GM18520 (cell line): Measurements from ENCODE around the gene MRPL21.

Experiments used
- ATAC-seq: cut with Tn5 transposase; IDR thresholded peaks from one replicate; pipeline ENCODE4 v1.9.1; 2021; ENCODE audit not compliant: unreplicated experiment

MRPL21 gene

DNA sequence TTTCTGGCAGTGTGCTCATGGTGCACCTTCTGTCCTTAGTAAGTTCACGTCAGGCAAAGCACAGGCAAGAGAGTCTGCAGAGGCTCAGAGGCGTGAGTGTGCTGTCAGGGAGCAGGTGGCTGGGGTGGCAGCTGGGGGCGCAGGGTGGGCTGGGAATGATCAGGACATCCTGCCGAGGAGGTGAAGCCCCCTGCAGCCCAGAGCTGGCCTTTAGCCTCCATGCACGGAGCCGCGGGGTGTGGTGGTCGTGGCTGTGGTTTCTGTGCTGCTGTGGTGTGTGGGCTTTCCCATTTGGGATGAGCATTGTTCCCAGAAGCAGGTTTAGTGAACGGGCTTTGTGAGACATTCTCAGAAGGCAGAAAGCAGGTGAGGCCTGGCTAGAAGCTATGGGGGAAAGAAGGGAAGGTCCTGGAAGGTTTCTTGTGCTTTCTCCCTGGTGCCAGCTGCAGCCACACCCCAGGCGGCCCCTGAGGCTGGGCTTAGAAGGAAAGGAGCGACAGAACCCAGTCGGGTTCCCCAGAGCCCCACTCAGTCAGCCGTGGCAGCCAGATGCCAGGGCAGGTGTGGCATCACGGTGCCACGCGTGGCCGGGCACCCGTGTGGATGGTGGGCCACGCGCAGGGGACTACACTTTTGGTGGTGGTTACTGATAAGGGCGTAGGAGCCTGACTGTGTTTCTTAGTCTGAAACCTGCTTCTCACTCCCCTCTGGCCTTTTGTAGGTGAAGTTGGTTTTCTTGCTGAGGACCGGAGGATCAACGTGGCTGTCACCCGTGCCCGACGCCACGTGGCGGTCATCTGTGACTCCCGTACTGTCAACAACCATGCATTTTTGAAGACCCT, 32.1 kb upstream of the MRPL21 start:
- no peak for ATAC-seq

DNA sequence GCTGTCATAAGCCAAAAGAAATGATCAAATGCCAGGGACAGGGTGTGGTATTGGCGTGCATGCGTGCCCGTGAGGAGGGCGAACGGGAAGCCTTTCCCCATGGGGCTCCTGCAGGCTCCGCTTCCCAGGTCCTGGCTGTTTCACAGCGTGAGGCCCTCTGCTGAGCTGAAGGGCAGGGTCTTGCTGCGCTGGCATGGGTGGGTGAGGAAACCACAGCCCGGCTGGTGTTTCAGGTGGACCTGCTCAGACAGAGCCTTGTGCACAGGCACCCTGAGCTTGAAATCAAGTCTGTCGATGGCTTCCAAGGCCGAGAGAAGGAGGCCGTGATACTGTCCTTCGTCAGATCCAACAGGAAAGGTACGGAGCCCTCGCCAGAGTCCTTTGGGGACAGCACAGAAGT, 31.4 kb upstream of the MRPL21 start:
- no peak for ATAC-seq

DNA sequence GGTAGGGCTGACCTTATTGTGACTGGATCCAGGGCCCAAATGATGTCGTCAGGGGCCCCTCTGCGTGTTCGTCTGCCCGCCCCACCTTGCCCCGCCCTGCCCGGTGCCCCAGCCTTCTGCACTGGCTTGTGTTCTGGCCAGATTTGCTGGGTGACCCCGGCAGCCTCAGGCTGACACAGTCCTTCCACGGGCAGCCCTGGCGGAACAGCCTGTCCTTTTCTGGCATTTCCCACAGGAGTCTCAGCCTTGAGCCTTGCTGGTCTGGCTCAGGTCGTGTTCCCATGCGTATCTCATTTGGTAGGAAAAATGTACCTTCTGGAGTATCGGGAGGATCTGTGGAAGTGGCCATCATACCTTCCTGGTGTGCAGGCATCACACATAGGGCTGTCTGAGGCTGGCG, 31.0 kb upstream of the MRPL21 start:
- ATAC-seq, result no peak

DNA sequence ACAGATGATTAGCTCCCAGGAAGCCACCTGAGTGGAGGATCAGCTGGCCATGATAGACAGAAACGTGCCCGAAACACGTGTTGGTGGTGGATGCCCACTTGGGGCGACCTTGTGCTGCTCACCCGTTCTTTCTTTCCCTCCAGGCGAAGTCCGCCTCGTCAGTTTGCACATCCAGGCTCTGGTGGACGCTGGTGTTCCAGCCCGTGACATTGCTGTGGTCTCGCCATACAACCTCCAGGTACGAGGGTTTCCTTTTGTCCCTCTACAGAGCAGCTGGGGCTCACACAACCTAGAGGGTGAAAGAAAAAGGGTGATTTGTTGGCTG, 30.7 kb upstream of the MRPL21 start:
- no peak for ATAC-seq

DNA sequence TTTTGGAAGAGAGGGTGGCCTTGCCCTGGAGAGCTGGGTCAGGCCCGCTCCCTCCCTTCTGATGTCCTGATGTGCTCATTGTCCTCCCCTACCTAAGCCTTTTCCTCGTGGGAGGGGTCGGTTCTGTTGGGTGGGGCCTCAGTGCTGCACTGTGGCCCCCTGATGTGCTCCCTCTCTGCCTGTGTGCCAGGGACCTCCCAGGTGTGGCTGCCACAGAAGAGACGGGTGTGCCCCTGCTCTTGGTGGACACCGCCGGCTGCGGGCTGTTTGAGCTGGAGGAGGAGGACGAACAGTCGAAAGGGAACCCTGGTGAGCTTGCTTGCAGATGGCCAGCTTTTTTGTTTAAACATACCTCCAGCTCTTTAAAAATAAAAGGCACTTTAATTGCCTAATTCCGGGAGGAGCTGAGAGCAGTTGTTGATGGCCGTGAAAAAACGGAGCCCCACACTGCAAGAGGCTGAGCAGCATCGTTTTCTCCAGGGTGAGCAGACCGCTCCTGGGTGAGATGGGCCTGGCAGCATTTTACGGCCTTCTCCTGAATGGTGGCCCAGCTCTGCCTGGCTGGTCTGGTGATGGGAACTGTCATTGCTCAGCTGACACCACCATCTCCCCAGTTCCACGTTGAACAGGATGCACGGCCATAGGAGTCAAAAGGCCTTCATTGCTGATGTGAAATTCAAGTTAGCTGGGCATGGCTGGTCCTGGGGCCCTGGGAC, 30.1 kb upstream of the MRPL21 start:
- ATAC-seq, result no peak

DNA sequence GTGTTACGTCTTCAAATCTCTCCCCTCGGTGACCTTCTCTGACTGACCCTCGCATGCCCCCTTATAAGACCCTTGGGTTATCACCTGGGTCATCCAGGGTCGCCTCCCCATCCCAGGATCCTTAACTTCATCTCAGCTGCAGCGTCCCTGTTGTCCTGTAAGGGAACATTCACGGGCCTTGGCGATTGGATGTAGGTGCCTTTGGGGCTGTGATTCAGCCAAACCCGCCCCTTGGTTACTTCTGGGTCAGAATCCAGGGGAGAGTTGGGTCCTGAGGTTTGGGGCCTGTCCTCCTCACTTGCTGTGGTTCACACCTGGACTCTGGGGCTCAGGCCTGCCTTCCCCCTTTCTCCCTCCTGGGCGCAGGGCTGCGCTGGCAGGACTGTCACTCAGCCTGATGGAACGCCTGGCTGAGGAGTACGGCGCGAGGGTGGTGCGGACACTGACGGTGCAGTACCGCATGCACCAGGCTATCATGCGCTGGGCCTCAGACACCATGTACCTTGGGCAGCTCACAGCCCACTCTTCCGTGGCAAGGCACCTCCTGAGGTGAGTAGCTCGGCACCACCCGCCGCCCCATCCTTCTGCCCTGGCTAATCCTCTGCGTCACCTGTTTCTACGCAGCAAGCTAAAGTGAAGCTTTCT, 29.4 kb upstream of the MRPL21 start:
- ATAC-seq, result no peak

DNA sequence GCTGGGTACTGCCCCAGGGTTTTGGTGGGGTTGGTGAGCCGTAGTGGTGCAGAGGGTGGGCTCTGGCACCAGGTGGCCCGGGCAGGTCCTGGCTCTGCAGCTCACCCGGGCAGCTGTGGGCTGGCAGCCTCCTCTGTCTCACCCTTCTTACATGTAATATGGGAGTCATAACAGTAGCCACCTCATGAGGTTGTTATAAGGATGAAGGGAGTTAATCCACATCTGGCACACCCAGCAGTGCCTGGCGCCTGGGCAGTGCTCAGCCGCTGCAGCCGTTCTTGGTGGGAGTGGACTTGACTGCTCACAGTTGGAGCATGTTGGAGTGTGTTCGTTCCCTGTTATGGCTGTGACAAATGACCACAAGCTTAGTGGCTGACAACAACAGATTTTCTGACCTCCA, 28.7 kb upstream of the MRPL21 start:
- no peak for ATAC-seq

DNA sequence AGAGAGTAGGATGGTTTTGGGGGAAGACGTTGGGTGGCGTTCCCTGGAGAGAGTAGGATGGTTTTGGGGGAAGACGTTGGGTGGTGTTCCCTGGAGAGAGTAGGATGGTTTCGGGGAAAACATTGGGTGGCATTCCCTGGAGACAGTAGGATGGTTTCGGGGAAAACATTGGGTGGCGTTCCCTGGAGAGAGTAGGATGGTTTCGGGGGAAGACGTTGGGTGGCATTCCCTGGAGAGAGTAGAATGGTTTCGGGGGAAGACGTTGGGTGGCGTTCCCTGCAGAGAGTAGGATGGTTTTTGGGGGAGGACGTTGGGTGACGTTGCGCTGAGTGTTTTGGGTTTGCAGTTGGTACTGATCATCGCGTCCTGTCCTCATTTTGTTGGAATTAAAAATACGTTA, 28.3 kb upstream of the MRPL21 start:
- ATAC-seq, result no peak

DNA sequence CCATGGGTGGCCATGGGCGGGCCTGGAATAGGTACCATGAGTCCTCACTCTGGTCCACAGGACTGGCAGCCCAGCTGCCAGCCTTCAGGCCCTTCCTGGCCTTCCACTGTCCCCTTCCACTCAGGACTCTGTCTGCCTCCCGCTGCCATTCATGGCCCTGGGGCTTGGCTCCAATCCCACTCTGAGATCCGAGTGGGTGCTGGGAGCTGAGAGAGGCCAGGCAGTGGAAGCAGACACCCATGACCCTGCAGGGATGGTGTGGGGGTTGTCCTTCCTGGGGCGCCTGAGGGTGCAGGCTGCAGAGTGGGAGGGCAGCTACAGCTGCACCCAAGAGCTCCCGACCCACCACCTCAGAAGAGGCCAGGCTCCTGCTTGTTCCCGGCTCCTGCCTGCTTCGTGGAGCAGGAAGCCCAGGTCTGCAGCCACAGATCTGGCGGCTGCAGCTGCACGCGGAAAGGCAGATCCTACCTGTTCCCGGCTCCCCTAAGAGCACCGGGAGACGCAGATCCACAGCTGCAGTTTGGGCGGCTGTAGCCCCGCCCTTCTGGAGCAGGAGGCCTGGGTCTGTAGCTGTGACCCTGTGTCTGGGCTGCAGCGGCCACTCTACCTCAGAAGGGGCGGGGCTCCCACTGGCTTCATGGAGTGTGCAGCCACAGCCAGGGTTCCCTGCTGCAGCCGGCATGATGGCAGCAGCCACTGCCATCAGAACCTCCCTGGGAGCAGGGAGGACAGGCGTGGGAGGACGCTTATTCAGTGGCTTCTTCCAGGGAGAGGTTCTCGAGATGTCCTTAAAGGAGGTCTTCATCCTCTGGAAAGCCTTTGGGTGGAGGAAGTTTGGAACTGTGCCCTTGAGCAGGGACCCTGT, 27.6 kb upstream of the MRPL21 start:
- no peak for ATAC-seq

DNA sequence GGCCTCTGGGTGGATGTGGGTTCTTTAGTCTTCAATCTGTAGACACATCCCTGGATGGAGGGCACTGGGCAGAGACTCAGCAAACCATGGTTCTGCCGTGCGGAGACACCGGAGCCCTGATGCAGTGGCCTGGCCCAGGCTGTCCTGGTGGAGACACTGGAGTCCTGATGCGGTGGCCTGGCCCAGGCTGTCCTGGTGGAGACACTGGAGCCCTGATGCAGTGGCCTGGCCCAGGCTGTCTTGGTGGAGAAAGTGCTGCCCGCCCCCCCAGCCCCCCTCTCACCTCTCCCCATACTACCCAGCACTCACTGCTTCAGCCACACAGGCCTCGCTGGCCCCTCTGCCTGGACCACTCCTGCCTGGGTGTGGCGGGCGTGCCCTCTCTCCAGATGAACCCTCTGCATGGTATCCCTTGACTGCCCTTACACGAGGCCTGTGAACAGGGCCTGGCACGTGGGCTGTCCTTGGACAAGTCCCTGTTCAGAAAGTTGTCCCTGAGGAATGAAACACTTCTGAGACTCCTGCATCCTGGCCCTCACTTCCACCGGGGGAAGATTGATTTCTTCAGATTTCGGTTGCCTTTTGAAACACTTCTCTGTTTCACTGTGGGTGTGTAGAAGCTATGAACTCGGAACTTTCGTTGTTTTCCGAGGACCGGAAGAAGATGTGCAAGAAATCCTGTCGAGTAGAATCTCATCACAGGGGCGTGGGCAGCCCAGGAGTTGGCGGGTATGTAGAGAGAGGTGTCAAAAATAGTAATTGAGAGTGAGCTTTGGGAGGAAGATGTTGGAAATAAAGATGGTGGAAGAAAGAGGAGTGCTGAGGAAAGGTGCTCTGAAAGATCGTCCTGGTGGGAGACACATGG, 26.3 kb upstream of the MRPL21 start:
- ATAC-seq, result no peak

DNA sequence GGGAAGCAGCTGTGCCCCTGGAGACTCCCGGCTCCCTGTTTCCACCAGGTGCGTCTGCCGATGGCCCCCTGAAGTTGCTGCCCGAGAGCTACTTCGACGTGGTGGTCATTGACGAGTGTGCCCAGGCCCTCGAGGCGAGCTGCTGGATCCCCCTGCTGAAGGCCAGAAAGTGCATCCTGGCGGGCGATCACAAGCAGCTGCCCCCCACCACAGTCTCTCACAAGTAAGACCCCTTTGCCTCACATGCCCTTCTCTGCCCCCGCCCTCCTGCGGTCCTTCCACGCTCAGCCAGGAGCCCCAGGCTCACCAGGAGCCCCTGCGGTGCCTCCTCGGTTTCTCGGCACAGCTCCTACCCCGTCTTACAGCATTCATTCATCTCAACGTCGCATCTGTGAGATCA, 25.5 kb upstream of the MRPL21 start:
- no peak for ATAC-seq

DNA sequence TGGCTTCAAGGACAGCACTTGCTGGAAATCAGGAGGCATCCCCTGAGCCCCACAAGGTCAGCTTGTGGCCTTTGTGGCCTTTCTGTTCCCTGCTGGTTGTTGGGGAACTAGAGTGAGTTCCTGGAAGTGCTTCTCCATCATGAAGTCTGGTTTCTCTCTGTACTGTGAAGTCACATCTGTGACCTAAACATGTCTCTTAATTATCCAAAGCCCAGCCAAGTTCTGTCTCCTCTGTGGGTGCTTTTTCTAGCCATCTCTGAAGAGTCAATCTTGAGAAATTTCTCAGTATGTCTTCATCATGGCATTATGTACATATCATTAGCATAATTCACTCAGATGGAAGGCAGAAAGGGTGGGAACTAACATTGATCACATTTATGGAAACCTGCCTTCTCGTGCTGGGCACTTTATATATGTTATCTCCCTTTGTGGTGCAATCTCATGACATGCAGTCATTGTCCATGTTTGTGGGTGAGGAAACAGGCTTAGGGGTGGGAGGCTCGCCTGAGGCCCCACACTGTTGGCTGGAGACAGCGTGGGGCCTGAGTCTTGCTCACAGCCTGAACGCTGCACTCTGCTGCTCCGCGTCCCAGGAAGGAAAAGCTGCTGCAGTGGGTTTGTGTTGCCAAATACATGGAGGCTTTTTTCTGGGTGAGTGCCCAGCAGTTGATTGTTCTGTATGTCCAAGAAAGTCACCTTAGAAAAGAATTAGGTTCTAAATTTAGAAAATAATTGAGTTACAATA, 24.7 kb upstream of the MRPL21 start:
- no peak for ATAC-seq

DNA sequence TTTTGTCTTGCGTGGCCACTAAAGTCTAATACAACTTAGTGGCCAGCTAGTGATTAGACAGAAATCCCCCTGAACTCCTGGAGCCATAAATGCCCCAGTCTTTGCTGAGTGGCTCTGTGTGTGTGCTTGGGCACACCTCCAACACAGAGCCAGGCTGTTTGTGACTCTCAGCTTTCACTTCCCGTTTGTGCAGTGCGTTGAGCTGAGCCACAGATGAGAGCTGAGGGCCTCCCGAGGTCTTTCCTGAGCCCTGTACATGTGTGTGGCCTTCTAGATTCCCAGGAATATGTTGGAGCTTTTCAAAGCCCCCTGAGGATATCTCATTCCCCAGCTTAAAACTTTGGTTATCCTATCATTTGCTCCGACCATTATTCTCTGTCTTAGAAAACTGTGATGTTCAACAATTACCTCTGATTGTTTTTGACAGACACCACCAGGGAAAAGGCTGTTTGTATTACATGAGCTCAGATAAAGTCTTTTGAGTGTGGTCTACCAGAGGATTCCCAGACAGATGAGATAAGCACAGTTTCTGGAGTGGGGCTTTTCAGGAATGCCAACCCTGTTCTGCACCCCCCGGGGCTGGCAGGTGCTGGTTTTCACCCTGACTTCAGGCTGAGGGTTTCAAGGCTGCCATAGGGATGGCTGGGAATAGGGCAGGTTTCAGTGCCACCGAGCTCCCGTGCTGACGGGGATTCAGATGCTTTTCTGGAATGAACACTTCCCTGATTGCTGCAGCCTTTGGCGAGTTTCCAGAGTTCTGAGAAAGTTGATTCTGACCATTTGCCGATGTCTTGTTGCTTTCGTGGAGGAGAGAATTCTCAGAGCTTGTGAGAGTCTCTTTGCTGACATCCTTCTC, 23.9 kb upstream of the MRPL21 start:
- ATAC-seq, result no peak

DNA sequence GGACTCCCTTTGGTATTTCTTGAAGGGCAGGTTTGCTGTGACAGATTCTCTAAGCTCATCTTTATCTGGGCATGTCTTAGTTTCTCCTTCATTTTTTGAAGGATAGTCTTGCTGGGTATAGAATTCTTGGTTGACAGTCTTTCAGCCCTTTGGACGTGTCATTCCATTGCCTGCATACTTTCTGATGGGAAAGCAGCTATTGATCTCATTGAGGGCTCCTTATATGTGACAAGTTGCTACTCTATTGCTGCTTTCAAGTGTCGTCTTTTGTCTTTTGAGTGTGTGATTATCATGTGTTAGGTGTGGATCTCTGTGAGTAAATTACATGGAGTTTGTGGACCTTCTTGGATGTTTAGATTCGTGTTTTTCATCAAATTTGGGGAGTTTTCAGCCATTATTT, 22.0 kb upstream of the MRPL21 start:
- no peak for ATAC-seq

DNA sequence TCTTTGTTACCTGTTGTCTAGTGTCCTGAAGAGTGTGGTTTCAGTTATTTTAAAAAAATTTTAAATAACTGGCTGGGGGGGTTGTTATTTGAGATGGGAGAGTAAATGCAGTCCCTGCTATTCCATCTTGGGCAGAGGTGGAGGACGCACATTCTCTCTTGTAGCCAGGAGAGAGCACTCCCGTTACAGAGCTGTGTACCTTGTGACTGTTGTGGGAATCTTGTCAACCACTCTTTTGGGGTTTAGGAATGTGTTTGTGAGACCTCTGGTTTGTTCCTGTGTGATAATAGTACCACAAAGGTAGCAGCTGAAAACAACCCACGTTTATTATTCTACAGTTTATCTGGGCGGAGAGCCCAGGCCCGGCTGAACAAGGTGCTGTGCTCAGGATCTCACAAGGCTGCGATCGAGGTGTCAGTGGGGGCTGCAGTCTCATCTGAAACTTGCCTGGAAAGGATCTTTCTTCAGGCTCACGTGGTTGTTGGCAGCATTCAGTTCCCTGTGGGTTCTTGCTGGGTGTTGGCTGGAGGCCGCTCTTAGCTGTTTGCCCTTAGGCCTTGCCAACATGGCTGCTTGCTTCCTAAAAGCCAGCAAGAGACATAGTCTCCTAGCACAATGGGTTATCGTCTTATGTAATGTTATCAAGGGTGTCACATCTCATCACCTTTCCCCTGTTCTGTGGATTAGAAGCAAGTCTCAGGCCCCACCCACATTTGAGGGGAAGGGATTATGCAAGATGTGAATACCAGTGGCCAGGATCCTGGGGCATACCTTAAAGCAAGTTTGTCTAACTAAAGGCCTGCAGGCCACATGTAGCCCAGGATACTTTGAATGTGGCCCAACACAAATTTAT, 20.7 kb upstream of the MRPL21 start:
- no peak for ATAC-seq

DNA sequence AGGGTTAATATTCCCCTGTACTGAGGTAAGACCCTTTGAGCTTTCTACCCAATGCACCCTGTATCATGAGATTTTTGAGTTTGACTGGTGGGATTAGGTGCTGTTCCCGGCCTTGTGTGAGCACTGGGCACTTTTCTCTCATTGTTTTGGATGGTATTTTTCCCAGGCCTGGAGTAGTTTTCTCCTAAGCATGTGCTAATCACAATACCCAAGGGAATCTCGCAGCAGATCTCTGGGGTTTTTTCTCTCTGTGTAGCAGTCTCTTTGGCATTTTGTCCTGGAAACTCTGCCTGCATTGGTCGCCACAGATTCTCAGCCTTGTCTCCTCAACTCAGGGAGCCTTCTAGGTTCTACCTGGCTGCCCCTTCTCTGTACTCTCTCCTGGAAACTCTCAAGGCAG, 20.0 kb upstream of the MRPL21 start:
- ATAC-seq, result no peak

DNA sequence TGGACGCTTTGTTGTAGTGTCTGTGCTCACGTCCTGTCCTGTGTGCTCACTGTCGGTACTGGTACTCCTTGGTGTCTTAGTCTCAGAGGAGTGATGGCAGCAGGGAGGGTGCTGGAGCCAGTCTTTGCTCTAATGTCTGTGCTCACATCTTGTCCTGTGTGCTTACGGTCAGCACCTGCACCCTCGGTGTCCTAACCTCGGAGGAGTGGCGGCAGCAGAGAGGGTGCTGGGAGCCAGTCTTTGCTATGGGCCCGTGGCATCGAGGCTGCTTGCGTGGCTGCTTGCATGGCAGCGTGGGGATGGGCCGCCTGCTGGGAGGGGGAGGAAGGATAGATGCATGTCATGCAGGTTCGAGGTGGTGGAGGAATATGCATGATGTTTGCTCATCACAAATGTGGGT, 12.8 kb upstream of the MRPL21 start:
- ATAC-seq, result no peak

DNA sequence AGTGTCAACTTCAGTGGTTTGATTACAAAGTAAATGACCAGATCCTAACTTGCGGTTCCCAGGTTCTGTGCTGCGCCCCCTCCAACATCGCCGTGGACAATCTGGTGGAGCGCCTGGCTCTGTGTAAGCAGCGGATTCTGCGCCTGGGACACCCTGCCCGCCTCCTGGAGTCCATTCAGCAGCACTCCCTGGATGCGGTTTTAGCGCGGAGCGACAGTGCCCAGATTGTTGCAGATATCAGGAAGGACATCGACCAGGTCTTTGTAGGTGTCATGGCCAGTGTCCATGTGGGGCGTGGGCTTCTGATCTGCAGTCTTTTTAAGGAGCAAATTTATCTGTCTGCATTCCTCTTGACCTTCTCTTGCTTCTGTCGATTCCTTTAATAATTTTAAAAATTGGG, 11.1 kb upstream of the MRPL21 start:
- no peak for ATAC-seq
